ENCODE data around the gene SLC16A12.

Gene SLC16A12

DNA sequence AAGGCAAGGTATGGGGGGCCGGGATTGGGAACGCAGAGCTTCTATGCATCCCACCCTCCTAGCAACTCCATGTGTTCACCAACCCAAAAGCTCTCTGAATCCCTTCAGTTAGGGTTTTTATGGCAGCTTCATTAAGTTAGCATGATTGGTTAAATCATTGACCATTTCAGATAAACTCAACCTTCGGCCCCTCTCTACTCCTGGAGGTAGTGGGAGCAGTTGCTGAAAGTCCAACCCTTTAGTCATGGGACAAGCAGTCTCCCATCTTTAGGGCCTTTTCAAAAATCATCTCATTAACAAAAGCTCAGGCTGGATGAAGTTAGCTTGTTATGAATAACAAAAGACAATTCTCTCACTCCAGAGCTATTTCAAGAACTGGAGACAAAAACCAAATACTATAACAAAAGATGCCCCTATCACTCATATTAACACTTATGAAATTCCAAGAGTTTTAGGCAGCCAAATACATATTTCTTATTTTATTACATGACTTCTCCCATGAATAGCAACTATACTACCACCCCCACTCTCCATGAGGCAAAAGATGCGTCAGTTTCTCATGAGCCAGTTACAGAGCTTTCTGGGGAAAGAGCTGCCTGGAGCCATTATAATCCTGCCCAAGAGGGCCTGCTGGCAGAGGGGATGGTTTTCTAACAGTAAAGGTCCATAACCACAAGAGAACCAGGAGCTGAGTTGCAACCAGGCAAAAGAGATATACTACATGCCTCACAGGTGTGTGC lies 44.6 kb downstream of the SLC16A12 start:
- DNase-seq (ENCODE audit: low read depth in 1 of 2, low spot score in 1 of 2): no peak
- no peak for TF ChIP-seq JUND (IDR thresholded peaks at IDR 0.05; ENCODE audit: low read depth)
- in situ Hi-C loops (cut with HindIII; ENCODE audit: low pct_unique_long_range_greater_than_20kb, low sequenced_read_pairs): no loop called here

DNA sequence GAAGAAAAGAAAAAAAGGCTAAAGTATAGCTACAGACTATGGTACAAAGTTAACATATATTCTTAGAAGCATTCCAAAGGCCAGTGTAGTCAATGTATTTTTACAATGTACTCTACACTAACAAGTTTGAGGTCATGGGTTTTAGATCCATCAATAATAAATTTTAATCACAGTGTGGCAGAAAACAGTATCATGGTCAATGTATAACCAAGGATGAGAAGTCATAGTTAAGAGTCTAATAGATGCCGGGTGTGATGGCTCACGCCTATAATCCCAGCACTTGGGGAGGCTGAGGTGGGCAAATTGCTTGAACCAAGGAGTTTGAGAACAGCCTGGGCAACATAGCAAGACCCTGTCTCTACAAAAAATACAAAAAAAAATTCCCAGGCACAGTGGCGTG lies 53.1 kb downstream of the SLC16A12 start:
- no peak for TF ChIP-seq JUND (IDR thresholded peaks at IDR 0.05; ENCODE audit: low read depth)
- in situ Hi-C loops (cut with HindIII; ENCODE audit: low pct_unique_long_range_greater_than_20kb, low sequenced_read_pairs): no loop called here
- no peak for DNase-seq (ENCODE audit: low read depth in 1 of 2, low spot score in 1 of 2)

DNA sequence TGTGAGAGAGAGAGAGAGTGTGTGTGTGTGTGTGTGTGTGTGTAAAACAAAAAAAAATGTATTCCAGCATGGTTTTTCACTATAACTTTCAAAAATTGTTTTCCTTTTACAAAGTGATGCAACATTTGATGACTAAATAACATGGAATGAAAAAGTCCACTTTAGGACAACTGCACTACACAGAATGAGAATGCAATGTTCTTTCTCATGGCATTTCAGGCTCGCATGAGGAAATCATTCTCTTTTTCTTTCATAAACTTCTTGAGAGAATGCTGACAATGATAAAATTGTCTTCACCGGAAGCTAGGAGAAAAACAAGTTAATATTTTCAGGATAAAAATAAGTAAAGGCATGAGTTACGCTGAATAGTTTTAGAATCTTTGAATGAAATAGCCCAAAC lies 53.7 kb downstream of the SLC16A12 start:
- in situ Hi-C loops (cut with HindIII; ENCODE audit: low pct_unique_long_range_greater_than_20kb, low sequenced_read_pairs): no loop called here
- no peak for TF ChIP-seq JUND (IDR thresholded peaks at IDR 0.05; ENCODE audit: low read depth)
- no peak for DNase-seq (ENCODE audit: low read depth in 1 of 2, low spot score in 1 of 2)

DNA sequence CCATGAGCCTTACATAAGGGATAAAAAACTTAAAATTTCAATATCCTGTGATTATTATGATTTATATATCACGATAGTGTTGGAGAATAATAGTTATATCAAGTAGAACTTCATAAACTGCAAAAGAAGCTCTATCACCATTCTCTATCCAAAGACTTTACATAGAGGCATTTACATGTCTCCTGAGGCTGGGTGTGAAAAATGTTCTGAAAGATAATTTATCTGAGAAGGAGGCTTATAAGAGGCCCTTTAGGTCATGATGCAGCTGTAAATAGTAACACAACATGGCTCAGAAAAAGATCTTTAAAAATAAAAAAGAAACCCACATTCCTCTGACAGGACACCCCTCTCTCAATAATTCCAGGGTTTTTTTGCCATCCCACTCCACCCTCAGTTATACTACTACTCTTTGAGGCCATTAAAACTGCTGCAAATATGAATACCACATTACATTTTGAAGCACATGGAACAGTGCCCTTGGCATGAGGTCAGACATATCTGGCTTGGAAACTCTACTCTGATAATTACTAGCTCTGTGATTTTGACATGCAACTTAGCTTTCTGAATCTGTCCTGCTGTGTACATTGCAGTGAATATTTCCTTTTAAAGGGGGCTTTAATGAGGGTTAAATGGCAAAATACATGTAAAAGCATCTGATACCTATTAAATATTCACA lies 55.5 kb downstream of the SLC16A12 start:
- DNase-seq (ENCODE audit: low read depth in 1 of 2, low spot score in 1 of 2): no peak
- TF ChIP-seq JUND (IDR thresholded peaks at IDR 0.05; ENCODE audit: low read depth): no peak
- in situ Hi-C loops (cut with HindIII; ENCODE audit: low pct_unique_long_range_greater_than_20kb, low sequenced_read_pairs): no loop called here

DNA sequence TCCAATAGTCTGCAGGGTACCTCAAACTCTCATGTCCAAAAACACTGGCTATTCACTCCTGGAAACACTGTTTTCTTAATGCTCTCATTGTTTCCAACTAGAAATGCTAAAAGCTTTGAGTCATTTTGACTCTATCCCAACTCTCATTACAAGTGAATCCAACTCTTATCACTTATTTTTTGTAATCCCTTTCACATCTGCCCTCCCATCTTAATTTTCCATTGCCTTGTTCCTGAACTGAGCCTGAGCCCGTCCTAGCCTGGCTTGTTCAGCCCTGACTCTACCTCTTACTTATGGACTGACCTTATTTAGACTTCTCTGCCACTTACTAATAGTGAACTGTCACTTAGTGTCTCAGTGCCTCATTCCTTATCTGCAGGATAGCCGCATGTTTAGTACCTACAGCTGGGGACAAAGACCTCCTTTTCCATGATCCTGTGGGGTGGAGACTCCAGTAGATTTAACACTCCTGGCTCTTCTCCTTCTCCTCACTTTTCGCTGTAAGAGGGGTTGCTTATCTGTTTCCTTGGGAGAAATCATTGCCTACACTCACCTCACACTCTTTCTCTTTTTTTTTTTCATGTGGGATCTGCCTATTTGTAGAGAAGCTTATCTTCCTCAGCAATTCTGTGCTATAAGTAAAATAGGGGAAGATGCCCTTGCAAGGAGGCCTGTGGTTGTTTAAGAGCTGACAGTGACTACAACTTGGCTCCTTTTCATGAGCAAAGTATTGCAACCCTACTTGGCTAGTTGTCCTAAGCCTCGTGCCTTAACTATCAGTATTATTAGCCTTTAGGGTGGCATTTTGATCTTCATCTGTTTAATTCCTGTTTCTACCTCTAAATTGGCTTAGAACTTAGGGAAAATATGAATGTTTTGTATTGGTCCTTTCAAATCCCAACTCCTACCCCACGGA lies 56.4 kb downstream of the SLC16A12 start:
- in situ Hi-C loops (cut with HindIII; ENCODE audit: low pct_unique_long_range_greater_than_20kb, low sequenced_read_pairs): no loop called here

DNA sequence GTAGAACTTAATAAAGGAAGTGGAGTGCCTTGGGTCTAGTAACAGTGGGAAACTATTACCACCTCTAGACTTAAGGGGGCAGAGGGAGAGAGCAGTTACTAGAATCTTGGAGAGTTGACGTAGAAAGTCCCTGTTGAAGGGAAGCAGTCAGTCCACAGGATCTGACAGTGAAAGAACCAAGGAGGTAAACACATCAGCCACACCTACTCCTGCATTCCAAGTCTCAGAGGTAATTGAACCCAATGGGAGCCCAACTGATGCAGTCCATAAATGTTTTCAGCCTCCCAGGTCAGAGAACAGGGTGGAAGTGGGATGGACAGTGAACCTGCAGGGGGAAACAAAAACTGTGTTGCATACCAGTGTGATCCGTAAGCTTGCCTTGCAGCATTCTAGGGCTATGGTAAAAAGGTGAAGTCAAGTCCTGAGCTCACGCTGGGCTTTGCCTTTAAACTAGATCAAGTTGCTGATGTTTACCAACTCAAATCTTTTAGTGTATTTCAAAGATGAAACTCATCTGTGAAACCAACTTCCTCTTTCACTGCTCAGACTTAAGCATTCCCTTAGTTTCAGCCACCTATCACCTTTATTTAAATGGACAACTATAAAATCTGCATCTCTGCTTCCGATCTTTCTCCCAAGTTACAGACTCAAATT lies 57.2 kb downstream of the SLC16A12 start:
- in situ Hi-C loops (cut with HindIII; ENCODE audit: low pct_unique_long_range_greater_than_20kb, low sequenced_read_pairs): no loop called here
- peak; percentile 6 to 49 for DNase-seq (ENCODE audit: low read depth in 1 of 2, low spot score in 1 of 2)

More for the DNA sequence above, 56.4 kb downstream of the SLC16A12 start:
- DNase-seq (ENCODE audit: low read depth in 1 of 2, low spot score in 1 of 2): no peak
- TF ChIP-seq JUND (IDR thresholded peaks at IDR 0.05; ENCODE audit: low read depth): no peak

DNA sequence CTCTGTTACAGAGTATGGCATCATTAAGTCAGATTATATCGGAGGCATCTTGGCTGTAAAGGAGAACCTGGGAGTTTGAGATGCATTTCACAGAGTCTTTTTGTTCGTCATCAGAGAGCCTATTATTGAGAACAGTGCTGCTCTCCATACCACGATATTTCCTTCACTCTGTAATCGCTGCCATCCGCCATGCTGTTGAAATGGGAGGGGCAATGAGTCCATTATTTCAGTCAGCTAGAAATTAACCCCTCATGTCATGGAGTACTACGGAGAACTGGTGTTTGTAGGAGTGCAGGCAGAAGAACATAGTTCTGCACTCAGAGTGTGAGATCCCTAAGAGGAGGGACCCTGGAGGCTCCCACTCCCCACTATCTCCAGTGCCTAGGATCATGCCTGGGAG lies 59.2 kb downstream of the SLC16A12 start:
- no peak for TF ChIP-seq JUND (IDR thresholded peaks at IDR 0.05; ENCODE audit: low read depth)
- peak in 1 of 2 experiments; percentile 24 for DNase-seq (ENCODE audit: low read depth in 1 of 2, low spot score in 1 of 2)
- in situ Hi-C loops (cut with HindIII; ENCODE audit: low pct_unique_long_range_greater_than_20kb, low sequenced_read_pairs): no loop called here

More for the DNA sequence above, 57.2 kb downstream of the SLC16A12 start:
- no peak for TF ChIP-seq JUND (IDR thresholded peaks at IDR 0.05; ENCODE audit: low read depth)

DNA sequence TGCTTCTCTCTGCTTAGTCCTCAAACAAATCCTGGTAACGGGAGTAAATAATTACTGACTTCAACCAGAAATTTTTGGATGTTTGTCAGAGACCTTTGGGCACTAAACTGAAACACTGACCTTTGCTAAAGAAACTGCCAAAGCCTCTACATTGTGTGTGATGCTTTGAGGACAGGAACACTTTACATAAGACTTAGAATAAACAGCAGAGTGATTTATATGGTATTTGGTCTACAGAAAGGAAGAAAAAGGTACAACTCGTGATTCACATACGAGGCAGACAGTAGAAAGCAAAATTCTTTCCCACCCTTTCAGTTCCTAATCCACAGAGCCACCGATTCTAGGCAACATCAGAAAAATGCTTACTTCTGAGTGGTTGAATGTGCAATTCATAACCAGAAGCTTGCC lies 59.8 kb downstream of the SLC16A12 start:
- in situ Hi-C loops (cut with HindIII; ENCODE audit: low pct_unique_long_range_greater_than_20kb, low sequenced_read_pairs): no loop called here
- no peak for TF ChIP-seq JUND (IDR thresholded peaks at IDR 0.05; ENCODE audit: low read depth)
- peak in 1 of 2 experiments; percentile 78 for DNase-seq (ENCODE audit: low read depth in 1 of 2, low spot score in 1 of 2)

DNA sequence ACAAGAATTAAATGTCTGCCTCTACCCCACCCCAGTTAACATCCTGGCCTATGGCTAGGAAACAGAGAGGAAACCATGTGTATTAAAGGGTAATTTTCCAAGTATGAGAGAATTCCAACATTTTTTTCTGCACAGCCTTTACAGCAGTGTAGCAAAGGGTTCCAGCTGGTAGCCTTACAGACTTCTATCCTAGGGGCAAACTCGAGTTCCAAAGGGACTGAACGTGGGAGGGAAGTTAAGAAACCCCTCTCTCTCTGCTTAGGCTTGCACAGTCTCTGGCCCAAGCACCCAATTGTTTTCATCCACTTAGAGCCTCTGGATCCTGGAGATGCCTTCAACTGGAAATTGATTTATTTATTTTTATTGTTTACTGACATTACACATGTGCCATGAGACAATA lies 60.3 kb downstream of the SLC16A12 start:
- TF ChIP-seq JUND (IDR thresholded peaks at IDR 0.05; ENCODE audit: low read depth): no peak
- DNase-seq (ENCODE audit: low read depth in 1 of 2, low spot score in 1 of 2): no peak
- in situ Hi-C loops (cut with HindIII; ENCODE audit: low pct_unique_long_range_greater_than_20kb, low sequenced_read_pairs): no loop called here

DNA sequence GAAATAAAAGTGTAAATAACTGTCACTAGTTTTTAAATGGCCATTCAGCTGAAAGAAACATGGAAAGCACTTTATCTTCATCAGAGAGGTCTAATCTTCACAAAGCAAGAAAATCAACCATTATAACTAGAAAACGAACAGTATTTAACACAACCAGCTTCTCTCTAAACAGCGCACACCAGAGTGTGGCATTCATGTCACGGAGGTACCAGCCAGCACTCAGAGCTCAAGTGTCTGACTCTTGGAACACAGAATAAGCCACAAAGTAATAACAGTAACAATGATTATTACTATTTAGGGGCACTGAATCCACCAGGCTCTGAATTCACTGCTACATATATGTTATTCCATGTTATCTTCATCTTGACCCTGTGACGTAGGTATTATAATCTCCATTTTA lies 60.9 kb downstream of the SLC16A12 start:
- in situ Hi-C loops (cut with HindIII; ENCODE audit: low pct_unique_long_range_greater_than_20kb, low sequenced_read_pairs): no loop called here
- TF ChIP-seq JUND (IDR thresholded peaks at IDR 0.05; ENCODE audit: low read depth): no peak
- no peak for DNase-seq (ENCODE audit: low read depth in 1 of 2, low spot score in 1 of 2)

DNA sequence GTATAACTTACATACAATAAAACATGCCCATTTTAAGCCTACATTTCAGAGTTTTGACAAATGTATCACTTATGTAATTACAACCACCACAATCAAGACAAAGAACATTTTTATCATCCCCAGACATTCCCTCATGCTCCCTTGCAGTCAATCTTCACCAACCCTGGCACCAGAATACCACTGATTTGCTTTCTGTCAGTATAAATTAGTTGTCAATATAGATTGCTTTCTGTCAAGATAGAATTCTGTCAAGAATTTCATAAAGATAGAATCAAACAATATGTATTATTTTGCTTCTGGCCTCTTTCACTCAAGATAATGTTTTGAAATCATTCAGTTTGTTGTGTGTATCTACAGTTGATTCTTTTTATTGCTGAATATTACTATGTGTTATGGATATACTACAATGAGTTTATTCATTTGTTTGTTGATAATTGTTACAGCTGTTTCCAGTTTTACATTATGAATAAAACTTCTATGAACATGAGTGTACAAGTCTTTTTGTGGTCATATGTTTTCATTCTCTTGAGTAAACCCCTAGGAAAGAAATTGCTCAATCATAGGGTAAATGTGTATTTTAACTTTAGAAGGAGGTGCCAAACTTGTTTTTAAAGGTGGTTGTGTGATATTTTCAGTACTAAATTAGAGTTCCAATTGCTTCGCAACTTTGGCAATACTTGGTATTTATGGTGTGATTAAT lies 64.1 kb downstream of the SLC16A12 start:
- no peak for DNase-seq (ENCODE audit: low read depth in 1 of 2, low spot score in 1 of 2)
- TF ChIP-seq JUND (IDR thresholded peaks at IDR 0.05; ENCODE audit: low read depth): no peak
- in situ Hi-C loops (cut with HindIII; ENCODE audit: low pct_unique_long_range_greater_than_20kb, low sequenced_read_pairs): no loop called here

DNA sequence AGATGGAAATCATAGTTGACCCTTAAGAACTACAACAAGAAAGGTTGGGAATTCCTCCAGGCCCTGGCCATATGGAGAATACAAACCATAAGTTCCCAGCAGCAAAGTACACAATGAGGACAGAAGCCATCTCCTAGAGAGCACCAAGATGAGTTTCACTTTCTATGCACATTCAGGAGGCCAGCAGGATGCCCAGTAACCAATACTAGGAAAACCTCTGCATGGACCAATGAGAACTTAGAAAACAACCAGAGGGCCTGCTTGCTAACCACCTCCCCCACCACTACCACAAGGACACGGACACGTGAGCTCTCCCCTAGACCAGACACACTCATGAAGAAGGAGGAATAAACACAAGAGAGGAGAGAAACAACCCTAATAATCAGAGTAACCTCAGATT lies 64.8 kb downstream of the SLC16A12 start:
- in situ Hi-C loops (cut with HindIII; ENCODE audit: low pct_unique_long_range_greater_than_20kb, low sequenced_read_pairs): no loop called here
- DNase-seq (ENCODE audit: low read depth in 1 of 2, low spot score in 1 of 2): no peak
- TF ChIP-seq JUND (IDR thresholded peaks at IDR 0.05; ENCODE audit: low read depth): no peak

Measured in T47D (cell line).